Mammary epithelial cell (primary cell): ENCODE measurements around the gene RETN.

Source experiments
- CTCF ChIP-seq, 2 donors: IDR thresholded peaks in 1 of 2; conservative IDR thresholded peaks in 1 of 2; 2 replicates each; pipeline ENCODE4 v1.5.1; 2011 to 2012; ENCODE audit warnings: inconsistent platforms in 2 of 2, low read length in 2 of 2, mild to moderate bottlenecking in 2 of 2, control low read depth in 1 of 2, low read depth in 1 of 2; ENCODE audit not compliant: insufficient read depth in 1 of 2; ENCODE audit errors: extremely low read depth in 1 of 2
- EZH2 ChIP-seq: IDR thresholded peaks from 2 replicates; pipeline ENCODE4 v1.6.1; 2012; ENCODE audit warnings: low read length, inconsistent platforms, borderline replicate concordance

- TF ChIP-seq CTCF (conservative IDR thresholded peaks at IDR 0.05 in 1 of 2, IDR thresholded peaks at IDR 0.05 in 1 of 2; ENCODE audit: extremely low read depth in 1 of 2, insufficient read depth in 1 of 2, low read depth in 1 of 2, low read length in 2 of 2) (no peak), EZH2 (no peak)
These were observed 38.2 kb downstream of the RETN start for GRCh38 chr19:7706955-7707456.
